ENCODE measurements around the gene TCIRG1.

DNA sequence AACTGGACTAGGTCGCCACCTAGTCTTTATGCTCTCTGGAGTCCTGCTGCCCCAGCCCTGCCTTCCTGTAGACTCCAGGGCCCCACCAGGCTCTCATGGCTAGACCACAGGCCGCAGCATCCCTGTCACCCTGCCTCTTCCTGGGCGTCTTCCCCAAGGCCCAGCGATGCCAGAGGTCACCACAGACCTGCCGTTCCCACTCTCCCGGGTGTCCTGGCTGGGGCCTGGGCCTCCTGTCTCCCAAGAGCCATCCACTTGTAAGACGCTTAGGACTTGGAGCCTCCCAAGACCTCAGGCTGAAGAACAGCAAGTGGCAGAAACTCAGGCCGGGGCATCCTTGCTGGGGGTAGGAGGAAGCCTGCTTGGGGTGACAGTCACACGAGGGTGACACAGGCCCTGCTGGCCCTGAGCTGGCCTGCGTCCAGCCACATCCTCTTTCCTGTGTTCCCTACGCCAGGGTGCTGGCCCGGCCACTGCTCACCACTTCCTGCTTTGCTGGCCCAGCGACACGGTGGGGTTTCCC lies 2.0 kb upstream of the TCIRG1 start:
- no peak for TF ChIP-seq EZH2phosphoT487 (IDR thresholded peaks at IDR 0.05; ENCODE audit: low read length)
- TF ChIP-seq, protein P1, sequence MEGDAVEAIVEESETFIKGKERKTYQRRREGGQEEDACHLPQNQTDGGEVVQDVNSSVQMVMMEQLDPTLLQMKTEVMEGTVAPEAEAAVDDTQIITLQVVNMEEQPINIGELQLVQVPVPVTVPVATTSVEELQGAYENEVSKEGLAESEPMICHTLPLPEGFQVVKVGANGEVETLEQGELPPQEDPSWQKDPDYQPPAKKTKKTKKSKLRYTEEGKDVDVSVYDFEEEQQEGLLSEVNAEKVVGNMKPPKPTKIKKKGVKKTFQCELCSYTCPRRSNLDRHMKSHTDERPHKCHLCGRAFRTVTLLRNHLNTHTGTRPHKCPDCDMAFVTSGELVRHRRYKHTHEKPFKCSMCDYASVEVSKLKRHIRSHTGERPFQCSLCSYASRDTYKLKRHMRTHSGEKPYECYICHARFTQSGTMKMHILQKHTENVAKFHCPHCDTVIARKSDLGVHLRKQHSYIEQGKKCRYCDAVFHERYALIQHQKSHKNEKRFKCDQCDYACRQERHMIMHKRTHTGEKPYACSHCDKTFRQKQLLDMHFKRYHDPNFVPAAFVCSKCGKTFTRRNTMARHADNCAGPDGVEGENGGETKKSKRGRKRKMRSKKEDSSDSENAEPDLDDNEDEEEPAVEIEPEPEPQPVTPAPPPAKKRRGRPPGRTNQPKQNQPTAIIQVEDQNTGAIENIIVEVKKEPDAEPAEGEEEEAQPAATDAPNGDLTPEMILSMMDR (IDR thresholded peaks at IDR 0.05; ENCODE audit: low read length) = no peak
